Thyroid gland (tissue), 4 donors: ENCODE results near the gene ELP2. TPM values are rescaled to one million over a fixed set of nuclear protein-coding genes. Genes with fewer than 3 reads are reported as not detected.

Experiments used
- DNase-seq, 2 donors: peaks; one replicate each; pipeline ENCODE4 v3.0.0-alpha.2; 2019
- H3K27ac ChIP-seq, 3 donors: fragments of 200-600 bp; sonication (generic); 1 replicate in 2 of 3; 2 replicates in 1 of 3; pipeline ENCODE4 v1.5.1; 2016 to 2019; ENCODE audit warnings: mild to moderate bottlenecking in 1 of 3, moderate library complexity in 1 of 3
- H3K27me3 ChIP-seq: fragments of 200-600 bp; sonication (generic); one replicate; pipeline ENCODE4 v1.5.1; 2019
- H3K36me3 ChIP-seq, 2 donors: fragments of 200-600 bp; sonication (generic); one replicate each; pipeline ENCODE4 v1.5.1; 2016 to 2019
- H3K4me1 ChIP-seq, 2 donors: fragments of 200-600 bp; sonication (generic); one replicate each; pipeline ENCODE4 v1.5.1; 2017 to 2019
- H3K4me3 ChIP-seq, 3 donors: fragments of 200-600 bp; sonication (generic); replicated peaks in 1 of 3; 1 replicate in 2 of 3; 2 replicates in 1 of 3; pipeline ENCODE4 v1.5.1; 2016; ENCODE audit warnings: mild to moderate bottlenecking in 1 of 3
- H3K9me3 ChIP-seq: fragments of 200-600 bp; sonication (generic); one replicate; pipeline ENCODE4 v1.5.1; 2017
- POLR2A ChIP-seq, 2 donors: fragments of 450-650 bp; IDR thresholded peaks; one replicate each; pipeline ENCODE4 v1.6.1; 2017; ENCODE audit warnings: antibody characterized with exemption in 2 of 2, mild to moderate bottlenecking in 2 of 2, moderate library complexity in 1 of 2
- WGBS, 2 donors: methylation state at CpG; one replicate each; pipeline ENCODE4 v1.1.5; 2017; 5-methylcytosine and 5-hydroxymethylcytosine counted together
- intact Hi-C: fragments of 100-400 bp; cut with DNase I; formaldehyde crosslinking; loops from one replicate; pipeline ENCODE4 v1.15.1; 2023
- total RNA-seq, 4 donors: library from RNA; depleted of rRNA; stranded (reverse); fragments of >200 nt; gene quantifications; one replicate each; pipeline ENCODE4 v1.2.3, GENCODE V29; 2016
- TF ChIP-seq, protein P1 (sequence below), 6 experiments: fragments of 200-600 bp in 3 of 6; fragments of 450-650 bp in 3 of 6; sonication (generic) in 3 of 6; IDR thresholded peaks; one replicate each; pipeline ENCODE4 v1.5.1; 2016 to 2019; ENCODE audit warnings: antibody characterized with exemption in 6 of 6, mild to moderate bottlenecking in 2 of 6, inconsistent platforms in 1 of 6, moderate library complexity in 1 of 6

ELP2 gene
- total RNA-seq, 4 donors from 2014 or later = 50.5 to 93.2 (median 61.4) TPM

DNA sequence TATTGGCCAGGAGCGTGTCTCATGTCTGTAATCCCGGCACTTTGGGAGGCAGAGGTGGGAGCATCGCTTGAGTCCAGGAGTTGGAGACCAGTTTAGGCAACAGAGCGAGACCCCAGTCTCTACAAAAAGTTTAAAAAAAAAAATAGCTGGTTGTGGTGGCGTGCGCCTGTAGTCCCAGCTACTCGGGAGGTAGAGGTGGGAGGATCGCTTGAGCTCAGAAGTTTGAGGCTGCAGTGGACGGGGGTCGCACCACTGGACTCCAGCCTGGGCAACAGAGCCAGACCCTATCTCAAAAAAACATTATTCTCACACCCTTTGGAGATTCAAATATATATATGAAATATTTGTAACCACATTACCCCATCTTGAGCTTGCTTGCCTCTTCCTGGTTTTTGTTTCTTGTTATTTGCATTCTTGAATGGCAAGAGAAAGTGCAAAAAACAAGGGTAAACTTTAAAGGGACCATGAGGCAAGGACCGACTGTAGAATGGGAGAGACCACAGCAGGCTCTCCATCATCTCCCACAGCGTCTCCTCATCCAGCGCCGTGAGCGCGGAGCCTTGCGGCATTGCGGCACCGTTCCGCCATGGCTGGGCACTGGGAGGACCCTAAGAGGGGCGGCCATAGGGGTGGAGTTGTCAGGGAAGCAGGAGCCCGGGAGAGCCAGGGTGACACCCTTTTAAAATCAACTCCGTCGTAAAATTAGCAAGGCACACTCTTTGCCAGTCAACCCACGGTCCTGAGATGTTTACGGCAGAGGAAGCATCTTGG, 1.4 kb downstream of the ELP2 start:
- Histone ChIP-seq H3K4me1 (peaks cover 12 to 27% of the 10 kb centered on the region in 2 donors), H3K27ac (no peak overlapping the region), H3K4me3 (peak overlapping the region in 1 of 3 donors; percentile 91), H3K36me3 (no peaks in the 10 kb centered on the region), H3K27me3 (no peaks in the 10 kb centered on the region), H3K9me3 (no peaks in the 10 kb centered on the region)
- 91 to 94% methylated on average over 26 of the region's 26 CpGs for WGBS, 2 donors
- no peak for DNase-seq
- TF ChIP-seq, protein P1, sequence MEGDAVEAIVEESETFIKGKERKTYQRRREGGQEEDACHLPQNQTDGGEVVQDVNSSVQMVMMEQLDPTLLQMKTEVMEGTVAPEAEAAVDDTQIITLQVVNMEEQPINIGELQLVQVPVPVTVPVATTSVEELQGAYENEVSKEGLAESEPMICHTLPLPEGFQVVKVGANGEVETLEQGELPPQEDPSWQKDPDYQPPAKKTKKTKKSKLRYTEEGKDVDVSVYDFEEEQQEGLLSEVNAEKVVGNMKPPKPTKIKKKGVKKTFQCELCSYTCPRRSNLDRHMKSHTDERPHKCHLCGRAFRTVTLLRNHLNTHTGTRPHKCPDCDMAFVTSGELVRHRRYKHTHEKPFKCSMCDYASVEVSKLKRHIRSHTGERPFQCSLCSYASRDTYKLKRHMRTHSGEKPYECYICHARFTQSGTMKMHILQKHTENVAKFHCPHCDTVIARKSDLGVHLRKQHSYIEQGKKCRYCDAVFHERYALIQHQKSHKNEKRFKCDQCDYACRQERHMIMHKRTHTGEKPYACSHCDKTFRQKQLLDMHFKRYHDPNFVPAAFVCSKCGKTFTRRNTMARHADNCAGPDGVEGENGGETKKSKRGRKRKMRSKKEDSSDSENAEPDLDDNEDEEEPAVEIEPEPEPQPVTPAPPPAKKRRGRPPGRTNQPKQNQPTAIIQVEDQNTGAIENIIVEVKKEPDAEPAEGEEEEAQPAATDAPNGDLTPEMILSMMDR (IDR thresholded peaks at IDR 0.05) = no peak
- TF ChIP-seq POLR2A (IDR thresholded peaks at IDR 0.05) = no peak
- intact Hi-C loops = no loop called here

DNA sequence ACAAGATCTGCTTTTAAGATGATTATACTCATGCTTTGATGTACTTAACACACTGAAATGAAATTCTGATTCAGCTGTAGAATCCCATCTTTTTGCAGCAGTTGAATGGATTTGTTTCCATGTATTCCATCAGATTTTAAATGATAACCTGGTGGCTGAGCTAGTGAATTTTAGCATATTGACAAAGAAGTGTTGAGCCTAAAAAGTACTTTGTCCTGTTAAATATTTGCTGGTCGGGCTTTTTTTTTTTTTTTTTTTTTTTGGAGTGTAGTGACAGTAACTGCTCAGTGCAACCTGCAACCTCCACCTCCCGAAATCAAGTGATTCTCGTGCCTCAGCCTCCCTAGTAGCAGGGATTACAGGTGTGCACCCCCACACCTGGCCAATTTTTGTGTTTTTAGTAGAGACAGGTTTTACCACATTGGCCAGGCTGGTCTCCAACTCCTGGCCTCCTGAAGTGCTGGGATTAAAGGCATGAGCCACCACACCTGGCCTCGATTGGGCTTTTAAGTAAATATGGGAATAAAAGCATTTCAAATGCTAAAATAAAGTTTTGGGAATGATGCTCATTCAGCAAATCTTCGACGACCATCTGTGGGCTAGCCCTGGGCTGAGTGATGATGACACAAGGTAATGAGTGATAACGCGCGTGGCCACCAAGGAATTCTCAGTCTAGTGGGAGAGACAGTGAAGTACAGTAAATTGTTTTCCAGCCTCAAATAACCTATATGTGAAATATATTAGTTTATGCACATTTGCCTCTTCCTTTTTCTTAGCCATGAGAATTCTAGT, 2.2 kb downstream of the ELP2 start:
- TF ChIP-seq, protein P1 (IDR thresholded peaks at IDR 0.05) = no peak
- TF ChIP-seq POLR2A (IDR thresholded peaks at IDR 0.05) = no peak
- no peak for DNase-seq
- intact Hi-C loops = no loop called here
- 92 to 94% methylated on average over 9 of the region's 9 CpGs for WGBS, 2 donors
- Histone ChIP-seq H3K9me3 (no peaks in the 10 kb centered on the region), H3K36me3 (peaks cover 0 to 4% of the 10 kb centered on the region in 2 donors), H3K4me3 (no peak overlapping the region), H3K27me3 (no peaks in the 10 kb centered on the region), H3K27ac (no peak overlapping the region), H3K4me1 (peaks cover 12 to 27% of the 10 kb centered on the region in 2 donors)

DNA sequence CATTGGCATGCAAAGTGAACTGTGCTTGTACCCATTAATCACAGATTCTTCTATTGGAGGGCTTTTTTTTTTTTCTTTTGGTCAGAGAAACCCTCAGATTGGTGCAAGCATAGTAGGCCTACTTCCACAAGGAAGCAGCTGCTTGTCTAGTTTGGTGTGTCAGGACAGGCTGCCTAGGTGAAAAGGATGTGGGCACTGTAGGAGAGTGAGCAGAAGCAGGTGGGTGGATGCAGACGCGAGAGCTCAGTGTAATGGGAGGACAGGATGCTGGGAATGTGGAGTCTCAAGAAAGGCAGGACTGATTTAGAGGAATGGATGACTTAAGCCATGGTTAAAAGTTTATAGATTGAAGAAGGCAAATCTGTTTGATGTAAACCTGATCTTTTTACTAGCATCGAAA, 3.1 kb downstream of the ELP2 start:
- no peak overlapping the region for H3K4me3 ChIP-seq
- WGBS, 2 donors = 85 to 92% methylated on average over 3 of the region's 3 CpGs
- peaks cover 4 to 6% of the 10 kb centered on the region in 2 donors for H3K36me3 ChIP-seq
- TF ChIP-seq, protein P1 (IDR thresholded peaks at IDR 0.05) = no peak
- TF ChIP-seq POLR2A (IDR thresholded peaks at IDR 0.05) = no peak
- H3K9me3 ChIP-seq = no peaks in the 10 kb centered on the region
- no peak overlapping the region for H3K27ac ChIP-seq
- no peaks in the 10 kb centered on the region for H3K27me3 ChIP-seq
- intact Hi-C loops = no loop called here
- H3K4me1 ChIP-seq = peaks cover 12 to 26% of the 10 kb centered on the region in 2 donors
- DNase-seq = no peak

DNA sequence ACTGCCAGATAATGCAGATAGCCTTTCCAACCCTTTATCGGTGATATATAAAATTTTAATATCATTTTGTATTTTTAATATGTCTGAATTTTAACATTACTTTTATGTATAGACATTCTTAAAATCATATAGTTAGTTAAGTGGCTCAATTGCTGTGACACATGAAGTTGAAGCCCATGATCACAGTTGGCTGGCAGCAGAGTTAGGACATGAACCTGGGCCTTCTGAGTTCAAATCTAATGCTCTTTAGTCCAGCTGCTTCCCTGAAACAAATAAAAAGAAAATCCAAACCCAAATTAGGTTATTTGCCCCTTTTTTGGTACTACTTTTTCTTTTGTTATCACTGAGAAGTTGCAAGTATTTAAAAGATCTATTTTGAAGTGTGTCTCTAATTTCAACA, 5.6 kb downstream of the ELP2 start:
- Histone ChIP-seq H3K27me3 (no peaks in the 10 kb centered on the region), H3K36me3 (peaks cover 9 to 21% of the 10 kb centered on the region in 2 donors), H3K9me3 (no peaks in the 10 kb centered on the region), H3K27ac (no peak overlapping the region), H3K4me3 (no peak overlapping the region), H3K4me1 (peaks cover 10 to 19% of the 10 kb centered on the region in 2 donors)
- DNase-seq = no peak
- TF ChIP-seq, protein P1 (IDR thresholded peaks at IDR 0.05) = no peak
- TF ChIP-seq POLR2A (IDR thresholded peaks at IDR 0.05) = no peak
- 92 to 96% methylated on average over 1 of the region's 1 CpG for WGBS, 2 donors
- intact Hi-C loops = no loop called here

DNA sequence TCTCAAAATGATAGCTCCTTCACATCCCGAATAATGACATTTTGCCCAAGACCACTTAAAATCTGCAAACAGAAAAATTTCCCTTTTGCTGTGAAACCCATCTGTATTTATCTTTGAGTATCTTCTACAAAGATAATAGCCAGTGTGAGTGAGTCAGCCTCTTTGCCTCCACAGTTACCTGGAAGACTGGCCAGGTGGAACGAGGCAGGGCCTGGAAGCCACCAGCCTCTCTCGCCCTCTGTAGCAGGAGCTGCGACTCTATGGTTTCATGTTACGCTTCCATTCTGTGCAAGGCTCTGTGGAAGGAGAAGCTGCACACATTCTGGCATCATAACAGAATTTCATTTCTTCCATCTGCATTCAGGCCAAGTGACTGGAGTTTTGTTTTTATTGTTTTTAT, 9.5 kb downstream of the ELP2 start:
- intact Hi-C loops = no loop called here
- WGBS, 2 donors = 79 to 85% methylated on average over 5 of the region's 5 CpGs
- no peak for TF ChIP-seq POLR2A (IDR thresholded peaks at IDR 0.05)
- TF ChIP-seq, protein P1 (IDR thresholded peaks at IDR 0.05) = no peak
- no peaks in the 10 kb centered on the region for H3K4me1 ChIP-seq
- H3K9me3 ChIP-seq = no peaks in the 10 kb centered on the region
- H3K27ac ChIP-seq = no peak overlapping the region
- no peak for DNase-seq
- no peaks in the 10 kb centered on the region for H3K27me3 ChIP-seq
- H3K36me3 ChIP-seq = peaks cover 22 to 43% of the 10 kb centered on the region in 2 donors
- no peak overlapping the region for H3K4me3 ChIP-seq
